Esophagus squamous epithelium (tissue), 4 donors: Measurements from ENCODE around the gene CXCL11.

Source experiments
- CTCF ChIP-seq, 6 experiments: fragments of 450-650 bp in 4 of 6; fragments of 200-600 bp in 2 of 6; sonication (generic) in 2 of 6; IDR thresholded peaks; one replicate each; pipeline ENCODE4 v1.5.1; 2016 to 2019; ENCODE audit warnings: antibody characterized with exemption in 6 of 6, mild to moderate bottlenecking in 4 of 6, moderate library complexity in 4 of 6
- POLR2A ChIP-seq, 4 donors: fragments of 450-650 bp; IDR thresholded peaks; one replicate each; pipeline ENCODE4 v1.6.1; 2017; ENCODE audit warnings: antibody characterized with exemption in 4 of 4, mild to moderate bottlenecking in 4 of 4, moderate library complexity in 3 of 4

- no peak for TF ChIP-seq POLR2A (IDR thresholded peaks at IDR 0.05)
- no peak for TF ChIP-seq CTCF (IDR thresholded peaks at IDR 0.05)
Measured at GRCh38 chr4:76022677-76023076, 13.2 kb downstream of the CXCL11 start.
